SK-N-SH (cell line): ENCODE results near the gene SHF. TPM values are rescaled to one million over a fixed set of nuclear protein-coding genes. Genes with fewer than 3 reads are reported as not detected.

Source experiments
- CTCF ChIA-PET: fragments of 300-600, 350-600 bp; formaldehyde crosslinking; extraction: SDS; loops from one replicate; lab custom pipeline; 2021; lab: Yijun Ruan, JAX
- POLR2A ChIA-PET: fragments of 350-600 bp; sonication (Branson Sonifier 250); formaldehyde crosslinking; extraction: SDS; loops from one replicate; lab custom pipeline; 2020; ENCODE audit warnings: antibody characterized with exemption, inconsistent platforms; lab: Yijun Ruan, JAX
- DNase-seq: peaks from one replicate; pipeline ENCODE4 v3.0.0; 2012
- H2AFZ ChIP-seq: fragments of 200-600 bp; sonication (generic); 2 replicates; pipeline ENCODE4 v1.8.1; 2016; ENCODE audit warnings: antibody characterized with exemption, mild to moderate bottlenecking, low read depth
- H3F3A ChIP-seq: fragments of 200-600 bp; sonication (generic); replicated peaks from 2 replicates; pipeline ENCODE3; 2016; ENCODE audit warnings: antibody characterized with exemption, mild to moderate bottlenecking; ENCODE audit not compliant: insufficient read depth
- H3K27ac ChIP-seq, 2 experiments: fragments of 200-500 bp in 1 of 2; fragments of 200-600 bp in 1 of 2; sonication (Bioruptor generic) in 1 of 2; sonication (generic), shearing (Covaris generic) in 1 of 2; 2 replicates each; pipeline versions ENCODE4 v1.5.1 to v1.6.1; 2014 to 2016; ENCODE audit warnings: low read depth in 2 of 2, inconsistent platforms in 1 of 2, low read length in 1 of 2, mild to moderate bottlenecking in 1 of 2, mixed read lengths in 1 of 2
- H3K27me3 ChIP-seq: fragments of 200-600 bp; sonication (generic), shearing (Covaris generic); 2 replicates; pipeline ENCODE4 v1.6.1; 2016; ENCODE audit warnings: mixed run types; ENCODE audit not compliant: insufficient read depth
- H3K36me3 ChIP-seq, 2 experiments: fragments of 200-500 bp in 1 of 2; fragments of 200-600 bp in 1 of 2; sonication (Bioruptor generic) in 1 of 2; sonication (generic) in 1 of 2; replicated peaks in 1 of 2; 2 replicates each; pipeline versions ENCODE3 to v1.5.1; 2014 to 2016; ENCODE audit warnings: low read length in 1 of 2, mild to moderate bottlenecking in 1 of 2; ENCODE audit not compliant: insufficient read depth in 2 of 2, control insufficient read depth in 1 of 2
- H3K4me1 ChIP-seq, 2 experiments: fragments of 200-500 bp in 1 of 2; fragments of 200-600 bp in 1 of 2; sonication (Bioruptor generic) in 1 of 2; sonication (generic), shearing (Covaris generic) in 1 of 2; 2 replicates each; pipeline versions ENCODE4 v1.5.1 to v1.6.1; 2014 to 2016; ENCODE audit warnings: low read depth in 1 of 2, low read length in 1 of 2, mixed run types in 1 of 2; ENCODE audit not compliant: insufficient read depth in 2 of 2, control insufficient read depth in 1 of 2
- H3K4me2 ChIP-seq: fragments of 200-600 bp; sonication (generic), shearing (Covaris generic); 2 replicates; pipeline ENCODE4 v1.6.1; 2017; ENCODE audit warnings: mixed run types
- H3K4me3 ChIP-seq, 2 experiments: fragments of 200-500 bp in 1 of 2; fragments of 200-600 bp in 1 of 2; sonication (Bioruptor generic) in 1 of 2; sonication (generic), shearing (Covaris generic) in 1 of 2; 2 replicates each; pipeline versions ENCODE4 v1.5.1 to v1.8.1; 2014 to 2016; ENCODE audit warnings: low read depth in 2 of 2, inconsistent platforms in 1 of 2, low read length in 1 of 2, mild to moderate bottlenecking in 1 of 2, mixed read lengths in 1 of 2, moderate library complexity in 1 of 2
- H3K79me2 ChIP-seq: fragments of 200-600 bp; sonication (generic); 2 replicates; pipeline ENCODE4 v1.8.1; 2017; ENCODE audit warnings: mild to moderate bottlenecking; ENCODE audit not compliant: insufficient read depth
- H3K9ac ChIP-seq: fragments of 200-600 bp; sonication (generic); 2 replicates; pipeline ENCODE4 v1.6.1; 2017; ENCODE audit warnings: mixed run types
- H3K9me2 ChIP-seq: fragments of 200-600 bp; sonication (generic); 2 replicates; pipeline ENCODE4 v1.6.1; 2017; ENCODE audit warnings: mixed run types
- H3K9me3 ChIP-seq: fragments of 200-600 bp; sonication (generic); 2 replicates; pipeline ENCODE4 v1.6.1; 2017; ENCODE audit warnings: mixed run types, mild to moderate bottlenecking, moderate library complexity
- H4K20me1 ChIP-seq: fragments of 200-600 bp; sonication (generic); 2 replicates; pipeline ENCODE4 v1.6.1; 2017; ENCODE audit warnings: mild to moderate bottlenecking, mixed run types; ENCODE audit not compliant: insufficient read depth
- CHD2 ChIP-seq: fragments of 150-350 bp; IDR thresholded peaks from 2 replicates; pipeline ENCODE4 v1.6.1; 2018; ENCODE audit warnings: low read length; ENCODE audit not compliant: partially characterized antibody
- ELF1 ChIP-seq: IDR thresholded peaks from 2 replicates; pipeline ENCODE4 v1.4.0; 2012
- FOXJ3 ChIP-seq: sonication (generic); formaldehyde crosslinking; IDR thresholded peaks from 2 replicates; pipeline ENCODE4 v1.5.1; 2020; ENCODE audit warnings: mild to moderate bottlenecking, missing genetic modification reagents
- GABPA ChIP-seq: IDR thresholded peaks from 2 replicates; pipeline ENCODE4 v1.4.0; 2012; ENCODE audit warnings: low read depth, mild to moderate bottlenecking
- JUND ChIP-seq: IDR thresholded peaks from 2 replicates; pipeline ENCODE4 v1.4.0; 2012
- MEF2A ChIP-seq: IDR thresholded peaks from 2 replicates; pipeline ENCODE4 v1.4.0; 2012; ENCODE audit warnings: low read depth, borderline replicate concordance
- MXI1 ChIP-seq: IDR thresholded peaks from 2 replicates; pipeline ENCODE4 v1.6.1; 2012; ENCODE audit warnings: mild to moderate bottlenecking, low read depth, low read length, improper control_type of control experiment
- NFIC ChIP-seq: IDR thresholded peaks from 2 replicates; pipeline ENCODE4 v1.4.0; 2012; ENCODE audit warnings: borderline replicate concordance
- RAD21 ChIP-seq: IDR thresholded peaks from 2 replicates; pipeline ENCODE4 v1.6.1; 2012; ENCODE audit warnings: mild to moderate bottlenecking, low read length
- RCOR1 ChIP-seq: fragments of 150-350 bp; IDR thresholded peaks from 2 replicates; pipeline ENCODE4 v1.6.1; 2017; ENCODE audit warnings: antibody characterized with exemption, low read length
- SIN3A ChIP-seq: IDR thresholded peaks from 2 replicates; pipeline ENCODE4 v1.6.1; 2012; ENCODE audit warnings: low read depth, mild to moderate bottlenecking, low read length, moderate library complexity, borderline replicate concordance
- TAF1 ChIP-seq: IDR thresholded peaks from 2 replicates; pipeline ENCODE4 v1.6.1; 2012; ENCODE audit warnings: low read depth, mild to moderate bottlenecking, low read length, moderate library complexity, borderline replicate concordance
- TCF12 ChIP-seq: IDR thresholded peaks from 2 replicates; pipeline ENCODE4 v1.4.0; 2012
- TEAD4 ChIP-seq: IDR thresholded peaks from 2 replicates; pipeline ENCODE4 v1.4.0; 2012; ENCODE audit warnings: mild to moderate bottlenecking, borderline replicate concordance; ENCODE audit not compliant: insufficient read depth
- YY1 ChIP-seq: IDR thresholded peaks from 2 replicates; pipeline ENCODE4 v1.4.0; 2012; ENCODE audit warnings: low read depth, mild to moderate bottlenecking
- WGBS: methylation state at CpG from one replicate; pipeline ENCODE4 v1.1.6; 2017; ENCODE audit warnings: low lambda C conversion rate; 5-methylcytosine and 5-hydroxymethylcytosine counted together
- polyA plus RNA-seq, 3 experiments: library from polyadenylated mRNA; depleted of rRNA; stranded (reverse); fragments of >200 nt; gene quantifications; 2 replicates each; pipeline ENCODE4 v1.2.3, GENCODE V29; 2012
- TF ChIP-seq, protein P1 (sequence below): IDR thresholded peaks from 2 replicates; pipeline ENCODE4; 2012
- TF ChIP-seq, protein P2 (sequence below): IDR thresholded peaks from 2 replicates; pipeline ENCODE4 v1.4.0; 2012; ENCODE audit warnings: low read depth, borderline replicate concordance
- TF ChIP-seq, protein P3 (sequence below): fragments of 150-350 bp; IDR thresholded peaks from 2 replicates; pipeline ENCODE4 v1.6.1; 2017; ENCODE audit warnings: antibody characterized with exemption, low read length, low read depth, borderline replicate concordance
- TF ChIP-seq, protein P4 (sequence below): fragments of 150-350 bp; IDR thresholded peaks from 2 replicates; pipeline ENCODE4 v1.6.1; 2016; ENCODE audit warnings: mild to moderate bottlenecking, low read depth, low read length
- TF ChIP-seq, protein P5 (sequence below): fragments of 200-600 bp; sonication (generic); IDR thresholded peaks from 2 replicates; pipeline ENCODE4 v1.6.1; 2017; ENCODE audit warnings: antibody characterized with exemption, mild to moderate bottlenecking, moderate library complexity

SHF gene
- polyA plus RNA-seq, 1 of the 3 experiments (the other 2 are of a cell fraction): 5.5 TPM

DNA sequence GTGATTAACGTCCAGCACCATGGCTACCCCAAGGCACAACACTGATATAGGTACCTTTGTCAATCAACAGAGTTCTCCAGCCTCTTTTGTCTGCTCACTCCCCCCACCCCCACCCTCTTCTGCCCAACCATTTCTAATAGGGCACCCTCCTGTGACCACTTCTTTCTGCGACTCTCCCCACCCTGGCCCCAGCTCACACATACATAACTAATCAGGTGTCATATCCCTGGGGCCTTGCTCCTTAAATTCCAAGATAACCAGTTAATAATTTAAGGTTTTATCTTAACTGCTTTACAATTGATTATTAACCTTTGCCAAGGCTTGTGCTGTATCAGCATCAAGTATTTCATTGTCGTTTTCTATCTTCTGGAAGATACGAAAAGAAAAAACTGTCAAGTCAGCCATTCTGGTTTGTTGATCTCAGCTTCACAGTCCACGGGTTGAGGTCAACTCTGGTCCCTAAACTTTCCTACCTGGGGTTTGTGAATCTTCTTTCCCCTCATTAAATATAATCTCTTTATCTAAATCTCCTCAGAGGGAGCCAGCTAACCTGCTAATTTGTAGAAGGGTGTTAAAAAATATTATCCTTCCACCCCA lies 37.0 kb upstream of the SHF start:
- POLR2A ChIA-PET: interaction anchor here (0.7 kb wide), 1 partner anchor 12 kb away, joined by 4 read pairs; no protein-coding TSS in a partner anchor
- Histone ChIP-seq H2AFZ (no peak overlapping the region), H3F3A (no peaks in the 10 kb centered on the region), H3K4me2 (no peak overlapping the region)
- no peak for DNase-seq
- no peak for TF ChIP-seq SIN3A
- TF ChIP-seq RAD21: no peak
- no peak for TF ChIP-seq TEAD4
- TF ChIP-seq FOXJ3 (CRISPR knock-in tag): no peak
- TF ChIP-seq RCOR1: no peak
- TF ChIP-seq MEF2A: no peak
- TF ChIP-seq, protein P1, sequence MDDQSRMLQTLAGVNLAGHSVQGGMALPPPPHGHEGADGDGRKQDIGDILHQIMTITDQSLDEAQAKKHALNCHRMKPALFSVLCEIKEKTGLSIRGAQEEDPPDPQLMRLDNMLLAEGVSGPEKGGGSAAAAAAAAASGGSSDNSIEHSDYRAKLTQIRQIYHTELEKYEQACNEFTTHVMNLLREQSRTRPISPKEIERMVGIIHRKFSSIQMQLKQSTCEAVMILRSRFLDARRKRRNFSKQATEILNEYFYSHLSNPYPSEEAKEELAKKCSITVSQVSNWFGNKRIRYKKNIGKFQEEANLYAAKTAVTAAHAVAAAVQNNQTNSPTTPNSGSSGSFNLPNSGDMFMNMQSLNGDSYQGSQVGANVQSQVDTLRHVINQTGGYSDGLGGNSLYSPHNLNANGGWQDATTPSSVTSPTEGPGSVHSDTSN: no peak
- TF ChIP-seq MXI1: no peak
- TF ChIP-seq TCF12: no peak
- TF ChIP-seq, protein P2, sequence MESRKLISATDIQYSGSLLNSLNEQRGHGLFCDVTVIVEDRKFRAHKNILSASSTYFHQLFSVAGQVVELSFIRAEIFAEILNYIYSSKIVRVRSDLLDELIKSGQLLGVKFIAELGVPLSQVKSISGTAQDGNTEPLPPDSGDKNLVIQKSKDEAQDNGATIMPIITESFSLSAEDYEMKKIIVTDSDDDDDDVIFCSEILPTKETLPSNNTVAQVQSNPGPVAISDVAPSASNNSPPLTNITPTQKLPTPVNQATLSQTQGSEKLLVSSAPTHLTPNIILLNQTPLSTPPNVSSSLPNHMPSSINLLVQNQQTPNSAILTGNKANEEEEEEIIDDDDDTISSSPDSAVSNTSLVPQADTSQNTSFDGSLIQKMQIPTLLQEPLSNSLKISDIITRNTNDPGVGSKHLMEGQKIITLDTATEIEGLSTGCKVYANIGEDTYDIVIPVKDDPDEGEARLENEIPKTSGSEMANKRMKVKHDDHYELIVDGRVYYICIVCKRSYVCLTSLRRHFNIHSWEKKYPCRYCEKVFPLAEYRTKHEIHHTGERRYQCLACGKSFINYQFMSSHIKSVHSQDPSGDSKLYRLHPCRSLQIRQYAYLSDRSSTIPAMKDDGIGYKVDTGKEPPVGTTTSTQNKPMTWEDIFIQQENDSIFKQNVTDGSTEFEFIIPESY: no peak
- TF ChIP-seq, all 33 proteins: peak for 0
- Histone ChIP-seq H3K9ac (no peak overlapping the region), H3K4me1 (no peaks in the 10 kb centered on the region), H3K27ac (no peak overlapping the region), H3K79me2 (no peaks in the 10 kb centered on the region), H3K27me3 (peaks cover 5% of the 10 kb centered on the region; the same call in 1 of the 2 replicates), H3K36me3 (no peaks in the 10 kb centered on the region), H3K9me3 (no peaks in the 10 kb centered on the region), H3K4me3 (no peak overlapping the region), H4K20me1 (no peaks in the 10 kb centered on the region), H3K9me2 (no peaks in the 10 kb centered on the region)
- 51% methylated on average over 5 of the region's 5 CpGs for WGBS
- CTCF ChIA-PET: interaction anchor here (0.8 to 2.8 kb wide), 3 partner anchors 19 to 107 kb away, joined by 3 to 21 read pairs (median 6); no protein-coding TSS in a partner anchor

DNA sequence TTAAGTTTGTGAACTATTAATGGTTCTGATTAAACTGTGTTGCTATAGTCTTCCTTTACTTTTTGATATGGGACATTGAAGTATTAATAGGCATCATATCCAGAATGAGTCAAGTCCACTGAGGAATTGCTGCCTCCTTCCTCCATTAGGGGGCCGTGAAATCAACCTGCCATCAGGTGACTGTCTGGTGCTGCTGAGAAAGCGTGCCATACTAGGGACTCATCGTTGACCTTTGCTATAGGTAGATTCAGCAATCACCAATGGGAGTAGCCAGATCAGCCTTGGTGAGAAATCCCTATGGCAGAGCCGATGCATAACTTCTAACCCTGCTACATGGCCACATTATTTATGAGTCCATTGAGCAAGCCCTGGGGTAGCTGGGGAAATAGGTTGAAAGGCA lies 34.2 kb upstream of the SHF start:
- Histone ChIP-seq H2AFZ (no peak overlapping the region), H3K4me1 (no peaks in the 10 kb centered on the region), H3K4me2 (no peak overlapping the region), H3K9me3 (no peaks in the 10 kb centered on the region), H3K4me3 (no peak overlapping the region), H3K79me2 (no peaks in the 10 kb centered on the region), H3K9ac (no peak overlapping the region), H3K9me2 (no peaks in the 10 kb centered on the region), H3K36me3 (no peaks in the 10 kb centered on the region), H4K20me1 (no peaks in the 10 kb centered on the region), H3K27me3 (peaks cover 5% of the 10 kb centered on the region; the same call in 1 of the 2 replicates), H3K27ac (no peak overlapping the region), H3F3A (no peaks in the 10 kb centered on the region)
- ChIA-PET POLR2A (no interaction called here), CTCF (interaction anchor here (1.0 to 2.8 kb wide), 4 partner anchors 9 to 17 kb away, joined by 4 to 21 read pairs (median 6); no protein-coding TSS in a partner anchor)
- DNase-seq: no peak
- WGBS: 42% methylated on average over 4 of the region's 4 CpGs
- TF ChIP-seq, protein P3, sequence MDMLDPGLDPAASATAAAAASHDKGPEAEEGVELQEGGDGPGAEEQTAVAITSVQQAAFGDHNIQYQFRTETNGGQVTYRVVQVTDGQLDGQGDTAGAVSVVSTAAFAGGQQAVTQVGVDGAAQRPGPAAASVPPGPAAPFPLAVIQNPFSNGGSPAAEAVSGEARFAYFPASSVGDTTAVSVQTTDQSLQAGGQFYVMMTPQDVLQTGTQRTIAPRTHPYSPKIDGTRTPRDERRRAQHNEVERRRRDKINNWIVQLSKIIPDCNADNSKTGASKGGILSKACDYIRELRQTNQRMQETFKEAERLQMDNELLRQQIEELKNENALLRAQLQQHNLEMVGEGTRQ: no peak
- no peak for TF ChIP-seq YY1
- TF ChIP-seq JUND: no peak
- TF ChIP-seq, protein P4, sequence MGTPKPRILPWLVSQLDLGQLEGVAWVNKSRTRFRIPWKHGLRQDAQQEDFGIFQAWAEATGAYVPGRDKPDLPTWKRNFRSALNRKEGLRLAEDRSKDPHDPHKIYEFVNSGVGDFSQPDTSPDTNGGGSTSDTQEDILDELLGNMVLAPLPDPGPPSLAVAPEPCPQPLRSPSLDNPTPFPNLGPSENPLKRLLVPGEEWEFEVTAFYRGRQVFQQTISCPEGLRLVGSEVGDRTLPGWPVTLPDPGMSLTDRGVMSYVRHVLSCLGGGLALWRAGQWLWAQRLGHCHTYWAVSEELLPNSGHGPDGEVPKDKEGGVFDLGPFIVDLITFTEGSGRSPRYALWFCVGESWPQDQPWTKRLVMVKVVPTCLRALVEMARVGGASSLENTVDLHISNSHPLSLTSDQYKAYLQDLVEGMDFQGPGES: no peak
- no peak for TF ChIP-seq MEF2A
- TF ChIP-seq TAF1: no peak
- TF ChIP-seq NFIC: no peak
- TF ChIP-seq RCOR1: no peak
- TF ChIP-seq GABPA: no peak
- TF ChIP-seq CHD2: no peak
- TF ChIP-seq, protein P5, sequence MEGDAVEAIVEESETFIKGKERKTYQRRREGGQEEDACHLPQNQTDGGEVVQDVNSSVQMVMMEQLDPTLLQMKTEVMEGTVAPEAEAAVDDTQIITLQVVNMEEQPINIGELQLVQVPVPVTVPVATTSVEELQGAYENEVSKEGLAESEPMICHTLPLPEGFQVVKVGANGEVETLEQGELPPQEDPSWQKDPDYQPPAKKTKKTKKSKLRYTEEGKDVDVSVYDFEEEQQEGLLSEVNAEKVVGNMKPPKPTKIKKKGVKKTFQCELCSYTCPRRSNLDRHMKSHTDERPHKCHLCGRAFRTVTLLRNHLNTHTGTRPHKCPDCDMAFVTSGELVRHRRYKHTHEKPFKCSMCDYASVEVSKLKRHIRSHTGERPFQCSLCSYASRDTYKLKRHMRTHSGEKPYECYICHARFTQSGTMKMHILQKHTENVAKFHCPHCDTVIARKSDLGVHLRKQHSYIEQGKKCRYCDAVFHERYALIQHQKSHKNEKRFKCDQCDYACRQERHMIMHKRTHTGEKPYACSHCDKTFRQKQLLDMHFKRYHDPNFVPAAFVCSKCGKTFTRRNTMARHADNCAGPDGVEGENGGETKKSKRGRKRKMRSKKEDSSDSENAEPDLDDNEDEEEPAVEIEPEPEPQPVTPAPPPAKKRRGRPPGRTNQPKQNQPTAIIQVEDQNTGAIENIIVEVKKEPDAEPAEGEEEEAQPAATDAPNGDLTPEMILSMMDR: no peak
- TF ChIP-seq ELF1: no peak
